Uterus (tissue), 4 donors: ENCODE measurements around the gene LEFTY1. TPM values are rescaled to one million over a fixed set of nuclear protein-coding genes. Genes with fewer than 3 reads are reported as not detected.
"Not testable (repeated sequence)": the region's sequence is repeated elsewhere in the genome, so short reads cannot be mapped to it uniquely, and the experiment has no call there.

Experiments
- DNase-seq, 2 donors: peaks; one replicate each; pipeline ENCODE4 v3.0.0-alpha.2; 2019 to 2020
- H3K27ac ChIP-seq, 2 donors: fragments of 200-600 bp; sonication (generic); 1 replicate in 1 of 2; 2 replicates in 1 of 2; pipeline ENCODE4 v1.5.1; 2016 to 2018
- H3K27me3 ChIP-seq, 2 donors: fragments of 200-600 bp; sonication (generic); one replicate each; pipeline ENCODE4 v1.5.1; 2018 to 2019; ENCODE audit warnings: control low read depth in 1 of 2
- H3K36me3 ChIP-seq, 2 donors: fragments of 200-600 bp; sonication (generic); one replicate each; pipeline ENCODE4 v1.5.1; 2019; ENCODE audit warnings: control low read depth in 1 of 2
- H3K4me1 ChIP-seq, 2 donors: fragments of 200-600 bp; sonication (generic); one replicate each; pipeline ENCODE4 v1.5.1; 2018 to 2019; ENCODE audit warnings: control low read depth in 1 of 2
- H3K4me3 ChIP-seq, 2 donors: fragments of 200-600 bp; sonication (generic); 1 replicate in 1 of 2; 2 replicates in 1 of 2; pipeline ENCODE4 v1.5.1; 2018 to 2019; ENCODE audit warnings: mild to moderate bottlenecking in 1 of 2
- H3K9me3 ChIP-seq, 2 donors: fragments of 200-600 bp; sonication (generic); one replicate each; pipeline ENCODE4 v1.5.1; 2019; ENCODE audit warnings: control low read depth in 1 of 2
- CTCF ChIP-seq, 4 experiments: fragments of 200-600 bp in 2 of 4; fragments of 450-650 bp in 2 of 4; sonication (generic) in 2 of 4; IDR thresholded peaks; one replicate each; pipeline ENCODE4 v1.5.1; 2016 to 2019; ENCODE audit warnings: antibody characterized with exemption in 4 of 4, mild to moderate bottlenecking in 2 of 4, moderate library complexity in 1 of 4
- POLR2A ChIP-seq, 2 donors: fragments of 450-650 bp; IDR thresholded peaks; one replicate each; pipeline ENCODE4 v1.6.1; 2016; ENCODE audit warnings: antibody characterized with exemption in 2 of 2, mild to moderate bottlenecking in 1 of 2, moderate library complexity in 1 of 2
- intact Hi-C: fragments of 100-400 bp; cut with DNase I; formaldehyde crosslinking; loops from one replicate; pipeline ENCODE4 v1.15.1; 2023; ENCODE audit warnings: low total_unique reads
- total RNA-seq, 4 donors: library from RNA; depleted of rRNA in 3 of 4; stranded (reverse); fragments of >200 nt in 3 of 4; gene quantifications; one replicate each; pipeline versions ENCODE4 v1.1.0 to v1.2.4, GENCODE V29; 2014 to 2023
- donor health status: DM: yes; HTN: yes; CAD: no.

Gene LEFTY1
- total RNA-seq, 4 donors from 2014 or later = 1.1 to 3.5 TPM; not detected in 2

GRCh38 chr1:225888289-225888897, 553 bp downstream of the LEFTY1 start:
- intact Hi-C loops = no loop called here

GRCh38 chr1:225887554-225888288, 1.2 kb downstream of the LEFTY1 start:
- H3K27ac ChIP-seq, H3K36me3 ChIP-seq, H3K4me1 ChIP-seq, H3K9me3 ChIP-seq, H3K4me3 ChIP-seq, H3K27me3 ChIP-seq, DNase-seq, intact Hi-C loops: not testable (repeated sequence)

More at GRCh38 chr1:225888289-225888897, 553 bp downstream of the LEFTY1 start:
- H3K4me3 ChIP-seq = no peak overlapping the region
- no peaks in the 10 kb centered on the region for H3K36me3 ChIP-seq
- no peak for DNase-seq
- TF ChIP-seq CTCF (IDR thresholded peaks at IDR 0.05) (no peak), POLR2A (IDR thresholded peaks at IDR 0.05) (no peak)
- H3K27ac ChIP-seq = no peak overlapping the region
- H3K9me3 ChIP-seq = no peaks in the 10 kb centered on the region
- H3K4me1 ChIP-seq = no peaks in the 10 kb centered on the region
- no peaks in the 10 kb centered on the region for H3K27me3 ChIP-seq

GRCh38 chr1:225887030-225887314, 2.0 kb downstream of the LEFTY1 start:
- Histone ChIP-seq H3K9me3 (no peaks in the 10 kb centered on the region), H3K27ac (no peak overlapping the region), H3K36me3 (no peaks in the 10 kb centered on the region), H3K27me3 (no peaks in the 10 kb centered on the region), H3K4me3 (no peak overlapping the region), H3K4me1 (no peaks in the 10 kb centered on the region)
- intact Hi-C loops = no loop called here
- TF ChIP-seq POLR2A (IDR thresholded peaks at IDR 0.05) (no peak), CTCF (IDR thresholded peaks at IDR 0.05) (no peak)
- no peak for DNase-seq

- Histone ChIP-seq H3K27ac (no peak overlapping the region), H3K27me3 (no peaks in the 10 kb centered on the region), H3K4me3 (no peak overlapping the region), H3K36me3 (no peaks in the 10 kb centered on the region), H3K4me1 (no peaks in the 10 kb centered on the region), H3K9me3 (no peaks in the 10 kb centered on the region)
- TF ChIP-seq CTCF (IDR thresholded peaks at IDR 0.05) (no peak), POLR2A (IDR thresholded peaks at IDR 0.05) (no peak)
- intact Hi-C loops = no loop called here
- DNase-seq = no peak
These were observed 2.6 kb downstream of the LEFTY1 start for GRCh38 chr1:225886159-225887029.

- TF ChIP-seq CTCF (IDR thresholded peaks at IDR 0.05) (no peak), POLR2A (IDR thresholded peaks at IDR 0.05) (no peak)
- intact Hi-C loops = no loop called here
These were observed 3.6 kb downstream of the LEFTY1 start for GRCh38 chr1:225885336-225885735.

More at GRCh38 chr1:225885336-225885735, 3.6 kb downstream of the LEFTY1 start:
- Histone ChIP-seq H3K4me1 (peaks cover 0 to 2% of the 10 kb centered on the region in 2 donors), H3K36me3 (no peaks in the 10 kb centered on the region), H3K9me3 (no peaks in the 10 kb centered on the region), H3K27ac (no peak overlapping the region), H3K27me3 (no peaks in the 10 kb centered on the region), H3K4me3 (no peak overlapping the region)
- DNase-seq = no peak
